Choroid plexus epithelial cell (primary cell): ENCODE results near the gene CDC42BPA.

ENCODE experiments used
- DNase-seq: peaks from one replicate; pipeline ENCODE4 v3.0.0-alpha.2; 2010; ENCODE audit warnings: low read depth
- H3K4me3 ChIP-seq: 2 replicates; pipeline ENCODE4 v1.5.1; 2011; ENCODE audit warnings: low read depth, mild to moderate bottlenecking, control low read depth, low read length, moderate library complexity
- CTCF ChIP-seq: conservative IDR thresholded peaks from 2 replicates; pipeline ENCODE4 v1.5.1; 2011; ENCODE audit warnings: low read depth, mild to moderate bottlenecking, control low read depth, inconsistent platforms, low read length, moderate library complexity

The CDC42BPA gene

GRCh38 chr1:227161470-227161869 lies 156.8 kb downstream of the CDC42BPA start:
- H3K4me3 ChIP-seq: no peak overlapping the region
- DNase-seq: no peak
- no peak for TF ChIP-seq CTCF

- no peak overlapping the region for H3K4me3 ChIP-seq
- DNase-seq: no peak
- TF ChIP-seq CTCF: no peak
Observed at GRCh38 chr1:227156520-227156919, 161.8 kb downstream of the CDC42BPA start.

- no peak for TF ChIP-seq CTCF
- no peak overlapping the region for H3K4me3 ChIP-seq
- DNase-seq: no peak
Observed at GRCh38 chr1:227155688-227156087, 162.6 kb downstream of the CDC42BPA start.

- TF ChIP-seq CTCF: no peak
- no peak for DNase-seq
- no peak overlapping the region for H3K4me3 ChIP-seq
Observed at GRCh38 chr1:227155004-227155403, 163.3 kb downstream of the CDC42BPA start.

GRCh38 chr1:227152525-227152924 lies 165.8 kb downstream of the CDC42BPA start:
- DNase-seq: no peak
- no peak for TF ChIP-seq CTCF
- no peak overlapping the region for H3K4me3 ChIP-seq

- no peak overlapping the region for H3K4me3 ChIP-seq
- peak; percentile 67 for DNase-seq
- TF ChIP-seq CTCF: no peak
Observed at GRCh38 chr1:227140376-227140775, 177.9 kb downstream of the CDC42BPA start.

GRCh38 chr1:227136210-227136820 lies 182.0 kb downstream of the CDC42BPA start:
- DNase-seq: peak; percentile 42
- no peak for TF ChIP-seq CTCF
- no peak overlapping the region for H3K4me3 ChIP-seq
